Panc1 (cell line): ENCODE measurements around the gene DUSP16. TPM values are rescaled to one million over a fixed set of nuclear protein-coding genes. Genes with fewer than 3 reads are reported as not detected.

Experiments used
- ATAC-seq: fragments of 200-7000 bp; cut with Tn5 transposase; 2 replicates; pipeline ENCODE4 v1.9.1; 2020; ENCODE audit warnings: mild to moderate bottlenecking, moderate library complexity
- BruUV-seq: library from RNA; stranded (reverse); fragments of 400-500 nt; replicated peaks from 2 replicates; lab custom pipeline; 2021; lab: Mats Ljungman, UMichigan
- CTCF ChIA-PET: fragments of 300-600 bp; sonication (Branson Sonifier 250); formaldehyde crosslinking; loops from one replicate; lab custom pipeline; 2022; ENCODE audit warnings: antibody characterized with exemption; lab: Charles Lee
- POLR2A ChIA-PET: fragments of 300-600 bp; sonication (Branson Sonifier 250); formaldehyde crosslinking; loops from one replicate; lab custom pipeline; 2022; ENCODE audit warnings: antibody characterized with exemption; lab: Charles Lee
- DNase-seq: peaks from one replicate; pipeline ENCODE4 v3.0.0-alpha.2; 2010; ENCODE audit warnings: low read depth, low spot score
- H3K27ac ChIP-seq: 2 replicates; pipeline ENCODE4 v1.5.1; 2011; ENCODE audit warnings: mild to moderate bottlenecking, low read length, inconsistent platforms
- H3K27me3 ChIP-seq: fragments of 200-500 bp; sonication (Bioruptor generic); 2 replicates; pipeline ENCODE4 v1.6.0; 2014; ENCODE audit warnings: low read length, inconsistent platforms; ENCODE audit not compliant: control insufficient read depth, insufficient read depth
- H3K36me3 ChIP-seq: fragments of 200-500 bp; sonication (Bioruptor generic); 2 replicates; pipeline ENCODE4 v1.5.1; 2014; ENCODE audit warnings: inconsistent platforms, mild to moderate bottlenecking, low read length, moderate library complexity; ENCODE audit not compliant: control insufficient read depth, insufficient read depth
- H3K4me1 ChIP-seq: 2 replicates; pipeline ENCODE4 v1.5.1; 2011; ENCODE audit warnings: inconsistent platforms, mild to moderate bottlenecking, low read length, moderate library complexity; ENCODE audit not compliant: control insufficient read depth, insufficient read depth
- H3K4me3 ChIP-seq, 2 experiments: 2 replicates each; pipeline ENCODE4 v1.5.1; 2011 to 2012; ENCODE audit warnings: low read depth in 2 of 2, low read length in 2 of 2, mild to moderate bottlenecking in 2 of 2, inconsistent platforms in 1 of 2, moderate library complexity in 1 of 2
- H3K9me3 ChIP-seq: fragments of 200-500 bp; sonication (Bioruptor generic); 2 replicates; pipeline ENCODE4 v1.5.1; 2014; ENCODE audit warnings: low read depth, mild to moderate bottlenecking, inconsistent platforms, low read length, moderate library complexity; ENCODE audit not compliant: control insufficient read depth, insufficient read depth
- CTCF ChIP-seq: fragments of 450-650 bp; IDR thresholded peaks from 2 replicates; pipeline ENCODE4 v1.5.1; 2017; ENCODE audit warnings: mild to moderate bottlenecking
- POLR2AphosphoS5 ChIP-seq: IDR thresholded peaks from 2 replicates; pipeline ENCODE4 v1.6.1; 2012; ENCODE audit warnings: mild to moderate bottlenecking, low read depth, low read length, moderate library complexity
- SIN3A ChIP-seq: IDR thresholded peaks from 2 replicates; pipeline ENCODE4 v1.6.1; 2012; ENCODE audit warnings: low read depth, mild to moderate bottlenecking, low read length, moderate library complexity, borderline replicate concordance; ENCODE audit not compliant: insufficient read depth
- TCF7L2 ChIP-seq: IDR thresholded peaks from 2 replicates; pipeline ENCODE4 v1.6.1; 2011; ENCODE audit warnings: mild to moderate bottlenecking, low read depth, low read length, inconsistent platforms
- in situ Hi-C: cut with HindIII; loops from 2 replicates; pipeline ENCODE4 v1.10.0; 2016; ENCODE audit warnings: low sequenced_read_pairs, low pct_unique_long_range_greater_than_20kb
- intact Hi-C: fragments of 100-400 bp; cut with micrococcal nuclease; formaldehyde crosslinking; loops from one replicate; pipeline ENCODE4 v1.10.0; 2022; ENCODE audit not compliant: unreplicated experiment
- total RNA-seq: library from RNA; stranded (reverse); gene quantifications from one replicate; pipeline ENCODE4 v1.2.1, GENCODE V29; 2021; ENCODE audit not compliant: unreplicated experiment
- TF ChIP-seq, protein P1 (sequence below), 2 experiments: IDR thresholded peaks; 2 replicates each; pipeline ENCODE4 v1.6.1; 2011 to 2012; ENCODE audit warnings: low read depth in 2 of 2, control low read depth in 1 of 2, low read length in 1 of 2, mild to moderate bottlenecking in 1 of 2, moderate library complexity in 1 of 2; ENCODE audit not compliant: insufficient read depth in 1 of 2

Gene DUSP16
- total RNA-seq, 1 experiment from 2014 or later, result 12.9 TPM

- Histone ChIP-seq H3K36me3 (no peaks in the 10 kb centered on the region), H3K27me3 (no peaks in the 10 kb centered on the region), H3K4me1 (no peaks in the 10 kb centered on the region), H3K27ac (no peak overlapping the region), H3K4me3 (no peak overlapping the region), H3K9me3 (no peaks in the 10 kb centered on the region)
- ChIA-PET CTCF (interaction anchor here (0.6 kb wide), 1 partner anchor 112 kb away, joined by 9 read pairs; no protein-coding TSS in a partner anchor), POLR2A (interaction anchor here (0.7 kb wide), 1 partner anchor 195 kb away, joined by 10 read pairs; no protein-coding TSS in a partner anchor)
- ATAC-seq, result no peak
- in situ Hi-C loops (no loop called here), intact Hi-C loops (no loop called here)
- DNase-seq, result no peak
- TF ChIP-seq CTCF (no peak), POLR2AphosphoS5 (no peak), TCF7L2 (no peak), SIN3A (no peak)
- TF ChIP-seq, protein P1, sequence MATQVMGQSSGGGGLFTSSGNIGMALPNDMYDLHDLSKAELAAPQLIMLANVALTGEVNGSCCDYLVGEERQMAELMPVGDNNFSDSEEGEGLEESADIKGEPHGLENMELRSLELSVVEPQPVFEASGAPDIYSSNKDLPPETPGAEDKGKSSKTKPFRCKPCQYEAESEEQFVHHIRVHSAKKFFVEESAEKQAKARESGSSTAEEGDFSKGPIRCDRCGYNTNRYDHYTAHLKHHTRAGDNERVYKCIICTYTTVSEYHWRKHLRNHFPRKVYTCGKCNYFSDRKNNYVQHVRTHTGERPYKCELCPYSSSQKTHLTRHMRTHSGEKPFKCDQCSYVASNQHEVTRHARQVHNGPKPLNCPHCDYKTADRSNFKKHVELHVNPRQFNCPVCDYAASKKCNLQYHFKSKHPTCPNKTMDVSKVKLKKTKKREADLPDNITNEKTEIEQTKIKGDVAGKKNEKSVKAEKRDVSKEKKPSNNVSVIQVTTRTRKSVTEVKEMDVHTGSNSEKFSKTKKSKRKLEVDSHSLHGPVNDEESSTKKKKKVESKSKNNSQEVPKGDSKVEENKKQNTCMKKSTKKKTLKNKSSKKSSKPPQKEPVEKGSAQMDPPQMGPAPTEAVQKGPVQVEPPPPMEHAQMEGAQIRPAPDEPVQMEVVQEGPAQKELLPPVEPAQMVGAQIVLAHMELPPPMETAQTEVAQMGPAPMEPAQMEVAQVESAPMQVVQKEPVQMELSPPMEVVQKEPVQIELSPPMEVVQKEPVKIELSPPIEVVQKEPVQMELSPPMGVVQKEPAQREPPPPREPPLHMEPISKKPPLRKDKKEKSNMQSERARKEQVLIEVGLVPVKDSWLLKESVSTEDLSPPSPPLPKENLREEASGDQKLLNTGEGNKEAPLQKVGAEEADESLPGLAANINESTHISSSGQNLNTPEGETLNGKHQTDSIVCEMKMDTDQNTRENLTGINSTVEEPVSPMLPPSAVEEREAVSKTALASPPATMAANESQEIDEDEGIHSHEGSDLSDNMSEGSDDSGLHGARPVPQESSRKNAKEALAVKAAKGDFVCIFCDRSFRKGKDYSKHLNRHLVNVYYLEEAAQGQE (IDR thresholded peaks at IDR 0.05; ENCODE audit: insufficient read depth in 1 of 2, low read depth in 2 of 2, low read length in 1 of 2), result no peak
- BruUV-seq, result no TSS peak
Observed at GRCh38 chr12:12585115-12585863, 22.6 kb upstream of the DUSP16 start.

DNA sequence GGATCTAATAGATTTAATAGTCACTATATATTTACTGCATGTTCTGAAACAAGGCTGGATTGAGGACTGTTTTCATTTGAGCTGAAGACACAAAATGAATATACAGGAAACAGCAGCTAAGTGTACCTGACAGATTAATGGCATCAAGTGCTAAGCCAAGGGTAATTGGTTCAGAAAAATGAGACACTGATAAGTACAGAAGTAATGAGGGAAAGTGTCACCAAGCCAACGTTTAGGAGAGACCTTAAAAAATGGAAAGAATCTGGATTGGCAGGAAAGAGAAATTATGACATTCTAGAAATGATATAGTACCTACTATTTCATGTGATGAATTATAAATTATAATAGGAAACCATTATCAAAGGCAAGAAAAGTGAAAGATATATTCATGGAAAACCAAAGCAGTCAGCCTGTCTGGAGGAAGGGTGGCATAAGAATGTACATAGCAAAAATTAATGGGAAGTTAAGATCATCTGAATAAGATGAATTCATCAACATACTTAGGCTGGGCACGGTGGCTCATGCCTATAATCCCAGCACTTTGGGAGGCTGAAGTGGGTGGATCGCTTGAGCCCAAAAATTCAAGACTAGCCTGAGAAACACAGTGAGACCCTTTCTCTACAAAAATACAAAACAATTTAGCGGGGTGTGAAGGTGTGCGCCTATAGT, 21.0 kb upstream of the DUSP16 start:
- in situ Hi-C loops, result no loop called here
- DNase-seq, result no peak
- POLR2A ChIA-PET, result no interaction called here
- no peaks in the 10 kb centered on the region for H3K36me3 ChIP-seq
- H3K27ac ChIP-seq, result no peak overlapping the region
- no peaks in the 10 kb centered on the region for H3K9me3 ChIP-seq
- no peak for ATAC-seq
- no peak overlapping the region for H3K4me3 ChIP-seq
- CTCF ChIA-PET, result no interaction called here
- no TSS peak for BruUV-seq
- H3K27me3 ChIP-seq, result no peaks in the 10 kb centered on the region
- no peak for TF ChIP-seq SIN3A
- TF ChIP-seq, protein P1 (IDR thresholded peaks at IDR 0.05; ENCODE audit: insufficient read depth in 1 of 2, low read depth in 2 of 2, low read length in 1 of 2), result no peak
- no peak for TF ChIP-seq POLR2AphosphoS5
- TF ChIP-seq TCF7L2, result no peak
- TF ChIP-seq CTCF, result no peak
- intact Hi-C loops, result no loop called here
- no peaks in the 10 kb centered on the region for H3K4me1 ChIP-seq
